ENCODE measurements around the gene AMOT.

GRCh38 chrX:112774142-112774541 lies 66.5 kb downstream of the AMOT start:
- TF ChIP-seq CTCF (IDR thresholded peaks at IDR 0.05): no peak
- TF ChIP-seq MXI1 (IDR thresholded peaks at IDR 0.05; ENCODE audit: low read depth, low read length): no peak
- no peak for TF ChIP-seq USF2 (IDR thresholded peaks at IDR 0.05; ENCODE audit: borderline replicate concordance, low read depth, low read length)
- TF ChIP-seq RFX5 (IDR thresholded peaks at IDR 0.05; ENCODE audit: low read length): no peak
- no peak for TF ChIP-seq FOXJ3 (CRISPR knock-in tag; IDR thresholded peaks at IDR 0.05)
- TF ChIP-seq IRF3 (IDR thresholded peaks at IDR 0.05; ENCODE audit: low read depth, low read length): no peak
- TF ChIP-seq MAX (IDR thresholded peaks at IDR 0.05; ENCODE audit: low read depth): no peak
- TF ChIP-seq RCOR1 (IDR thresholded peaks at IDR 0.05; ENCODE audit: low read length): no peak
- no peak for TF ChIP-seq ZBTB33 (IDR thresholded peaks at IDR 0.05; ENCODE audit: borderline replicate concordance, low read depth)
- no peak for TF ChIP-seq RXRA (IDR thresholded peaks at IDR 0.05; ENCODE audit: borderline replicate concordance, low read depth)
